DMS79 (cell line): ENCODE results near the gene AKAP1.
"Not testable (repeated sequence)": the region's sequence is repeated elsewhere in the genome, so short reads cannot be mapped to it uniquely, and the experiment has no call there.

Source experiments
- DNase-seq: peaks from one replicate; lab custom pipeline; 2025; lab: John Stamatoyannopoulos, UW

Gene AKAP1

GRCh38 chr17:57077000-57077399 lies 8.0 kb upstream of the AKAP1 start:
- DNase-seq, result no peak

- DNase-seq, result no peak
Measured at GRCh38 chr17:57078274-57078673, 6.8 kb upstream of the AKAP1 start.

- DNase-seq, result no peak
Measured at GRCh38 chr17:57080718-57081117, 4.3 kb upstream of the AKAP1 start.

GRCh38 chr17:57082441-57082840 lies 2.6 kb upstream of the AKAP1 start:
- no peak for DNase-seq

GRCh38 chr17:57084361-57084801 lies 665 bp upstream of the AKAP1 start:
- DNase-seq, result no peak

- peak; percentile 3 for DNase-seq
Measured at GRCh38 chr17:57085448-57086068, 512 bp downstream of the AKAP1 start.

GRCh38 chr17:57086069-57086930 lies 1.3 kb downstream of the AKAP1 start:
- DNase-seq, result no peak

GRCh38 chr17:57088298-57088697 lies 3.3 kb downstream of the AKAP1 start:
- no peak for DNase-seq

GRCh38 chr17:57089391-57089790 lies 4.3 kb downstream of the AKAP1 start:
- DNase-seq, result no peak

GRCh38 chr17:57090560-57091185 lies 5.6 kb downstream of the AKAP1 start:
- DNase-seq, result no peak

- no peak for DNase-seq
Measured at GRCh38 chr17:57091186-57091618, 6.2 kb downstream of the AKAP1 start.

- no peak for DNase-seq
Measured at GRCh38 chr17:57092171-57092570, 7.1 kb downstream of the AKAP1 start.

GRCh38 chr17:57092779-57093178 lies 7.7 kb downstream of the AKAP1 start:
- no peak for DNase-seq

GRCh38 chr17:57096472-57097202 lies 11.6 kb downstream of the AKAP1 start:
- DNase-seq, result no peak

- peak; percentile 17 for DNase-seq
Measured at GRCh38 chr17:57097832-57098421, 12.9 kb downstream of the AKAP1 start.

GRCh38 chr17:57099165-57099564 lies 14.1 kb downstream of the AKAP1 start:
- no peak for DNase-seq

GRCh38 chr17:57102122-57102521 lies 17.1 kb downstream of the AKAP1 start:
- DNase-seq, result no peak

GRCh38 chr17:57102660-57103059 lies 17.6 kb downstream of the AKAP1 start:
- not testable (repeated sequence) for DNase-seq

- DNase-seq, result no peak
Measured at GRCh38 chr17:57104461-57105175, 19.6 kb downstream of the AKAP1 start.

- DNase-seq, result no peak
Measured at GRCh38 chr17:57105591-57105990, 20.5 kb downstream of the AKAP1 start.
